ENCODE results near the gene PTPRR.

Gene PTPRR

GRCh38 chr12:70910666-70911065 is 9.9 kb downstream of the PTPRR start:
- no peak for DNase-seq

DNA sequence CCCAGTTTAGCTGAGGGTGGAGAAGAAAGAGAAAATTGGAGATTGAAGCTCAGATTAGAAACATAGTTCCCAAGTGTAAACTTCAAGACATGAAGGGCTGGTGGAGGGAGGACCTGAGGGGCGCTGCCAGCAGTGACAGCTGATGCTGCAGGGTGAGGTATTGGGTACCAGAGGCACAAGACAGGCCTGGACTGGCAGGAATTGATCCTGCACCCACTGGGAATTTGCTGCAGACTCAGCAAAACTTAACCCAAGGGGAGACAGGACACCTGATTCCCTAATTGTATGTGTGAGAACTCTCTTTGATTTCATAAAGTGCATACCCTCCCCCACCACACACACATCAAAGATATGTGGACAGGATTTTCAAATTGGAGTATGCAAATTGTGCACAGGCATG is 11.6 kb downstream of the PTPRR start:
- no peak for DNase-seq

- no peak for DNase-seq
These were observed 13.1 kb downstream of the PTPRR start for GRCh38 chr12:70907412-70907811.

GRCh38 chr12:70895956-70896355 is 24.6 kb downstream of the PTPRR start:
- no peak for DNase-seq

DNA sequence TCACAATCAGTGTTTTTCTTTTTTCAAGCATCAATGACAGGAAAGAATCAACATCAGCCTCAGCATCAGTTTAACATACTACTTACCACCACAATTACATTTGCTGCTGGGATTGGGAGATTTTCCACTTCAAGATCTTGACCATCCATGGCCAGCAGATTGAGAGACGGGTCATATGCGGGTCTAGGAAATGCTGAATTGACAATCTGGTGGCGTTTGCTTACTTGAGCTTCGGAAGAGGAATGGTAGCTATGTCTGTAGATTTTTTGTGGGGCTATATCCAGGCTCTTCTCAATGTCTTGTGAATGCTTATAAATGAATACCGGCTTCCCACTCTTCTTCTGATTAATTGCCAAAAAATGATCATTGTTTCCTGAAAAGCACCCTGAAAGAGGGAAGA is 27.9 kb downstream of the PTPRR start:
- no peak for DNase-seq

DNA sequence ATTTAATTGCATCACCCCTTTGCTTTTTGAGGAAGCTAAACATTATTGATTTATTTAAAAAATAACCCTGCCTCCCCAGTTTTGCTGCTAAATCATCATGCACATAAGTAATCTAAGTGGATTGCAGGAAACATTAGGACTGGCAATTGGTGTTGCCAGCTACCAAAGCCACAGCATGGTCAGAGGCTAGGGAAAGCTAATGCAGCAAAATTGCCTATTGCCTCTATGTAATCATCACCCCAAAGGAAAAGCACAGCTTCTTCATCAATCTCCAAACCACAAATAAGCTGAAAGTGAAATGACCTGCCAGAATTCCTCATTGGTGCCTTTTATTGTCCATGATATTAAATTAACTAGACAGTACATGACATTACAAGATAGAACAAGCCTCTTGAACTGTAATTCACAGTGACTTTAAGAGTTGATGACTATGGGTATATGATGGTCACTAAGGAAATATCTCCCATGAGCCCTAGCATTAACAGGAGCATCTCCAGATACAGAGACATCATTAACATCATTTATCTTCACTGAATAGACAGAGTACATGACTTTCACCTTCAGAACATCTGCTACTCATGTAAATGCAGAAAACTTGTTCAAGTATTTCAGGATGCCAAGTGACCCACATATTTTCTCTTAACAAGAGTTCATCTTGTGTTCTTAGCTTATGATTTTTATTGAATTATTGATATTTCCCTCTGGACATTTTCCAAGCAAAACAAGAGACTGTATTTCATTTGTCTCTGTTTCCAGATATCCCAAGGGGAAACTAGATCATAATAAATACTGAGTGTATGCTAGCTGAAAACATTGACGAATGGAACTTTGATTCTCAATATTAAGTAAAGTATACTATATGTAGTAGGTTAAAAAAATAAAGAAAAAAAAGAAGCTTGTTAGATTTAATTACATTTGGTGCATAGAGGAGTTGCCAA is 29.4 kb downstream of the PTPRR start:
- no peak for DNase-seq

DNA sequence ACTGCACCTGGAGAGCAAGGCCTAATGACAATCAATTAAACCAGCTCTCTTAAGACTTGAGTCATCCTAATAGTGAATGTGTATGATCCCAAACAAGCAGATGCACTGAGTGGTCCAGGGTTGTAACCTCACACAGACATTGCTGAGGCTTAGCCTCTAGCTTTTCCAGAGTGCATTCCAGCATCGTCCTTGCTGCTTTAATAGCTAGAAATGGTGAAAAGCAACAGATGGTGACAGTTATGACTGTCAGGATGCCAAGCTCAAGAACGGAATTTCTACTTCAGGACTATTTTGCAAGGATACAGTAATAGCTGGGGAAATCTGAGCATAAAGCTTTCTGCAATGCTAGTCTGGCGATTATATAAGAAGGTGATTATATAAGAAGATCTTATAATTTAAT is 34.6 kb downstream of the PTPRR start:
- DNase-seq = no peak

DNA sequence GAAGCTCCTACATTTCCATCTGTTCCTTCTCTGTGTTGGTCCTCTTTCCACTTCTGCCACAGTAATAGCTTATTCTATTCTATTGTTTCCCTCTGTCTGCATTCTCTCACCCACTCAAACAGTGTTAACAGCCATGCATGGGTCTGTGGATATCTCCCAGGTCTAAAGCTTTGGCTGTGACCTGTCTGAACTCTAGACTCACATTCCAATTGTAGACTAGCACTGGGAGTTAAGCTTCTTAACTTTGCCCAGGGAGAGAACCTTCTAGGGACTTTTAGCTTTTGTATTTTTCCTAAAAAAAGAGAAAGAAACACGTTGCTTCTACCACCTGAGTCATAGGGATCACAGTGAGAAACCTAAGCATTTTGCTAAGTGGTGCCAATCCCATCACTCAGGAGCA is 36.7 kb downstream of the PTPRR start:
- no peak for DNase-seq

GRCh38 chr12:70880744-70881143 is 39.8 kb downstream of the PTPRR start:
- DNase-seq = no peak

- no peak for DNase-seq
These were observed 43.6 kb downstream of the PTPRR start for GRCh38 chr12:70876952-70877351.

GRCh38 chr12:70875628-70876027 is 44.9 kb downstream of the PTPRR start:
- no peak for DNase-seq

DNA sequence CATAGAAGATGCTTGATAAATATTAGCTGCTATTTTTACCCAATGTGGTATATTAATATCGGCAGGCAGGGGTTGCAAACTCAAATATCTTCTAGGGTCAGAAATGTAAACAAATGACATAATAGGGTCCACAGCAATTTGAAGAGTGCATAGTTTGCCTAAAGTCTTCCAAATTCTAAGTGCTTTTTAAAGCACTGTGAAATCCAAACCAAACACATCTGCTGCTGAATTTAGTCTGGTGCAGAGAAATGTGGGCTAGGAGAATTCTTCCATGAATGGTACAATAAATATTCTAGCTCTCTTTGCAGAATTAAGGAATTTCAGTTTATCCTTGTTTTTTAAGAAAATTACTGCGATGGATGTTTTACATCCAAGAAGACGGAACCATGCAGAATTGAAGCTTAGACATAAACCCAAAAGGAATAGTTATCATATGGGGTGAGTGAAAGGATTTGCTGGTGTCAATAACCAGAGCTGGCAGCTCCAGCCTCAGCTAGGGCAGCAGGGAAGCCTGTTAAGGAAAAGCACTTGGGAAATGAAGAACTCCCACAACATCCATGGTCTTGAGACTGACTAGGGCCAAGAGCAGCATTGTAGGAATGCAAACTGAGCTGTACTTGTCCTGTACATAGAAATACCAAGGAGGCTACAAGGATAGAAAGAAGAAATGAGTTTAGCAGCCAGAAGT is 65.5 kb downstream of the PTPRR start:
- no peak for DNase-seq

- DNase-seq = no peak
These were observed 66.4 kb downstream of the PTPRR start for GRCh38 chr12:70854138-70854537.

GRCh38 chr12:70853326-70853725 is 67.2 kb downstream of the PTPRR start:
- no peak for DNase-seq

DNA sequence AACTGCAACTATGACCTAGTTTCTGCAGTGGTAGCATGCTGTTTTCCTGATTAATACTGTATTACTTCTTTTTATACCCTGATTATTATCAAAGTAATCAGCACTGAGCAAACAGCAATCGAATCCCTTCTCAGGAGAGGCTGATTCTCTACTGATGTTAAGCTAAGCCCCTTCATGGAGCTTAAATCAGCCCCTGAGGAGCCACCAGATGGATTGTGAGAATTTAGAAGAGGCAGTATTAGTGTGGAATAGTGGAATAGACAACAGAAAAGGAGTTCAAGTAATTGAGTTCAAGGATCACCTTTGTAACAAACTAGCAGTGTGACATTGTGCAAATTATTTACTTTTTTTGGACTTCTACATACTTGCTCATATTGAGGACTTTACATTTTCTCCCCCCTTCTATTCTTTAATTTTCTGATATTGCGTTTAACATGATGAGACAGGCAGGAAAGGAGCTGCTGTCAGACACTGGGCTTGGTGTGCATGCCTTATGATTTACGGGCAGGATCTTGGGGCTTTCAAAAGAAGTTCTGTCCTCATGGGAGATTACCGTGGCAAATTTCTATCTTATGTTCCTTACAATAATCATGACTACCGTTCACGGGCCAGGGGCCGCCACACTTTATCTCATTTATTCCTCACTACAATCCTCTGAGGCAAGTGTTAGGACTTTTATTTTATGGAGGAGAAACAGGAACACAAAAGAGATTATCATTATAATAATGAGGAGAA is 68.0 kb downstream of the PTPRR start:
- no peak for DNase-seq

DNA sequence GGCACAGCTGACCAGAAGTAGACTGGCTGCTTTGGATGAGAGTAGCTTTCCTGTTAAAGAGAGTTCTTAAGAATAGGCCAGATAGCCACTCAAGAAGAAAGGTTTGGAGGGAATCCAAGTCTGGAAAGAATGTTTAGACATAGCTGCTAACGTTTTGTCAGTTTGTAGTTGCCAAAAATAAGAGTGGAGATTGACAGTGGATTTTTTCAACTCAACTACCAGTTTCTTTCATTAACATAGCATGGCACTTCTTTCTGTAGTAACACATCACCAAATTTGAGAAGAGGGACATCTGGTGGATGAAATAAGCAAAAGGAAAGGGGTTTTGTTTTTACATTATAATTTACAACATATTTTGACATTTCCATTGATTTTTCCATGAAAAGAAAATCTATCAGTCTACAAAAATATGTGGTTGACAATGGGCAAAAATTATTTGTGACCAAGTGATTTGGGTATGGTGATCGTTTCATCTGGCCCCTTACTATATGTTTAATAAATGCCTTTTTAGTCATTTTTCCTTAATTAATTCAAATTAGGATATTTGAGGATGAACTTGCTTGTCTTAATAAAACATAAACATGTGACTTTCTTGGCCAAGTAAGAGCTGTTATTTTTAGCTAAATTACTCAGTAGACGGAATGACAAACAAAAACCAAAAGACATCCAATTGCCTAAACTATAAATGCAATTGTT is 71.1 kb downstream of the PTPRR start:
- peak; percentile 44 for DNase-seq

GRCh38 chr12:70847871-70848270 is 72.7 kb downstream of the PTPRR start:
- no peak for DNase-seq

DNA sequence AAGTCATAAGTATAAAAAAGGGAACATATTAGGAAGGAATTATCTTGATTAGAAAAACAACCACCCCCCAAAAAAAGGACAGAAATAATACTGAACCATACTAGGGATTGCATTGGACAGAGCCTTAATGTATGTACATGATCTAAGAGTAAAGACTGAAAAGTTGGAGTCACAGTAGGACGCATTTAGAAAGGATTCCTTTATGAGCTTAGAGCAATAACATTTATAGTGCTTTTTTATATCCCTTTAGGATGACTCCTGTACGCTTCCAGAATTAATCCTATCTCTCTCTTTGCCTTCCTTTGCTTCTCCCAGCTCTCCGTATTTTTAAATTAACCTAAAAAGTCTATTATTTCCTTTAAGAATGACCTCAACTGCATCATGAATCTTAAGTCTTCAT is 75.3 kb downstream of the PTPRR start:
- no peak for DNase-seq

- no peak for DNase-seq
These were observed 77.2 kb downstream of the PTPRR start for GRCh38 chr12:70843363-70843762.

GRCh38 chr12:70842942-70843341 is 77.6 kb downstream of the PTPRR start:
- DNase-seq = no peak

DNA sequence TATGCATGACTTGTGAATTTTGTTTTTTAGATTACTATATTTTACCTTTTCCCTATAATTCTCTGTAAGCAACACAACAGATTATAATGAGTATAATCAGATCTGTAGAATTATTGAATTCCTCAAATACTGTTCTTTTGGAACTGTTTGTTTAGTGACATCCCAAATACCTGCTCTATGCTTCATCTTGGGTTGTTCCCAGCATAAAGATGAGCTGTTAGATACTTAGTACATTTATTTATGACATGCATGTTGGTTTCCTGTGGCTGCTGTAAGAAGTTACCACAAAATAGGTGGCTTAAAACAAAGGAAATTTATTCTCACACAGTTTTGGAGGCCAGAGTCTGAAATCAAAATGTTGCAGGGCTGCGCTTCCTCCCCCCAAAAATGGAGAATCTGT is 78.4 kb downstream of the PTPRR start:
- DNase-seq = no peak

DNA sequence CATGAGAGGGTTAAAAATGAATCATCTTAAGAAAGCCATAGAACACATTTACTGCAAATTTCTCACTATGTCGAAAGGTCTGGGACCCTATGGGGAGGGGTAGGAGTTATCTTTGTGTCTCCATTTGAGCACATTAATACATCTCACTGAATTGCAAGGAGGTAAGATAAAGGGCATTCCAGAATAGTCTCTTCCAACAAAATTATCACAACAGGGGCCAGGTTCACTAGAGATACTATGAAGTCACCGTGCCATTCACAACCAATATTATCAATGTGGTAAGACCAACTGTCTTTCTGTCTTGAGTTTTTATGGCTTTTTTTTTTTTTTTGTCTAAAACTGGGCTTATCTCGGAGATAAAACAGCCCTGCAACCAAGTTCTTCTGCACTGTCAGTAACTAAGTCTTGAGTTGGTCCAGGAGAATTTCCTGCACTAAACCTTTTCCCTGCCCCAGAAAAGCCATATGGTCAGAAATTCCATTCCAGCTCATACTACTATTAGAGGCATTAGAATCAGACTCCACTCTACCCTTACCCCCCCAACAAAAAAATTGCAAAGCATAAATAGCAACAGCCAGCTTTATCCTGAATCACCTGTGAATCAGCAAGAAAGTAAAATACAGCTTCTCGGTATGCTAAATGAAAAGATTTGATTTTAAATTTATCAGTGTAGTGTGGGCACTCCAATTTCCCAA is 79.7 kb downstream of the PTPRR start:
- no peak for DNase-seq

Measured in kidney glomerular epithelial cell (primary cell).